ENCODE data around the gene RGS6. TPM values are rescaled to one million over a fixed set of nuclear protein-coding genes. Genes with fewer than 3 reads are reported as not detected.
"Not testable (repeated sequence)": the region's sequence is repeated elsewhere in the genome, so short reads cannot be mapped to it uniquely, and the experiment has no call there.

Gene RGS6
- polyA plus RNA-seq (2012; ENCODE audit: low read depth, missing spikeins) = 1.8 TPM

GRCh38 chr14:71932229-71932981, at the start of gene RGS6:
TSS of gene RGS6 (plus strand) at chr14:71932429.
- no peak for TF ChIP-seq PAX5 (IDR thresholded peaks at IDR 0.05; ENCODE audit: insufficient read depth, low read length, severe bottlenecking)
- DNase-seq (ENCODE audit: insufficient read length, low spot score) = peak; percentile 53
- FAIRE-seq = no peak

- no peak for TF ChIP-seq POU2F2 (IDR thresholded peaks at IDR 0.05; ENCODE audit: low read depth, low read length)
- no peak for DNase-seq (ENCODE audit: insufficient read length, low spot score)
- no peak for FAIRE-seq
These were observed 49.1 kb upstream of the RGS6 start for GRCh38 chr14:71883094-71883493.

- FAIRE-seq = no peak
- TF ChIP-seq POU2F2 (IDR thresholded peaks at IDR 0.05; ENCODE audit: low read depth, low read length) (no peak), SPI1 (IDR thresholded peaks at IDR 0.05; ENCODE audit: low read depth, low read length) (no peak), POLR2AphosphoS5 (IDR thresholded peaks at IDR 0.05; ENCODE audit: low read depth, low read length) (no peak), TAF1 (IDR thresholded peaks at IDR 0.05; ENCODE audit: low read depth, low read length) (no peak), PAX5 (IDR thresholded peaks at IDR 0.05; ENCODE audit: insufficient read depth, low read length, severe bottlenecking) (no peak), POLR2A (IDR thresholded peaks at IDR 0.05; ENCODE audit: low read depth, low read length) (no peak)
- no peak for DNase-seq (ENCODE audit: insufficient read length, low spot score)
These were observed 46.9 kb upstream of the RGS6 start for GRCh38 chr14:71885301-71885700.

- not testable (repeated sequence) for DNase-seq (ENCODE audit: insufficient read length, low spot score); FAIRE-seq
These were observed 44.4 kb upstream of the RGS6 start for GRCh38 chr14:71887802-71888201.

- FAIRE-seq (no peak), DNase-seq (ENCODE audit: insufficient read length, low spot score) (no peak)
- TF ChIP-seq SPI1 (IDR thresholded peaks at IDR 0.05; ENCODE audit: low read depth, low read length) (no peak), POLR2A (IDR thresholded peaks at IDR 0.05; ENCODE audit: low read depth, low read length) (no peak), POLR2AphosphoS5 (IDR thresholded peaks at IDR 0.05; ENCODE audit: low read depth, low read length) (no peak), PAX5 (IDR thresholded peaks at IDR 0.05; ENCODE audit: insufficient read depth, low read length, severe bottlenecking) (no peak), POU2F2 (IDR thresholded peaks at IDR 0.05; ENCODE audit: low read depth, low read length) (no peak), TAF1 (IDR thresholded peaks at IDR 0.05; ENCODE audit: low read depth, low read length) (no peak)
These were observed 41.7 kb upstream of the RGS6 start for GRCh38 chr14:71890541-71890940.

GRCh38 chr14:71891185-71891584, 41.0 kb upstream of the RGS6 start:
- FAIRE-seq = no peak
- TF ChIP-seq TAF1 (IDR thresholded peaks at IDR 0.05; ENCODE audit: low read depth, low read length) = no peak
- no peak for TF ChIP-seq POLR2AphosphoS5 (IDR thresholded peaks at IDR 0.05; ENCODE audit: low read depth, low read length)
- TF ChIP-seq POU2F2 (IDR thresholded peaks at IDR 0.05; ENCODE audit: low read depth, low read length) = no peak
- TF ChIP-seq POLR2A (IDR thresholded peaks at IDR 0.05; ENCODE audit: low read depth, low read length) = no peak
- TF ChIP-seq SPI1 (IDR thresholded peaks at IDR 0.05; ENCODE audit: low read depth, low read length) = no peak
- no peak for TF ChIP-seq PAX5 (IDR thresholded peaks at IDR 0.05; ENCODE audit: insufficient read depth, low read length, severe bottlenecking)
- DNase-seq (ENCODE audit: insufficient read length, low spot score) = no peak

- TF ChIP-seq POLR2AphosphoS5 (IDR thresholded peaks at IDR 0.05; ENCODE audit: low read depth, low read length) (no peak), TAF1 (IDR thresholded peaks at IDR 0.05; ENCODE audit: low read depth, low read length) (no peak), POLR2A (IDR thresholded peaks at IDR 0.05; ENCODE audit: low read depth, low read length) (no peak), SPI1 (IDR thresholded peaks at IDR 0.05; ENCODE audit: low read depth, low read length) (no peak), PAX5 (IDR thresholded peaks at IDR 0.05; ENCODE audit: insufficient read depth, low read length, severe bottlenecking) (no peak), POU2F2 (IDR thresholded peaks at IDR 0.05; ENCODE audit: low read depth, low read length) (no peak)
- no peak for DNase-seq (ENCODE audit: insufficient read length, low spot score)
- no peak for FAIRE-seq
These were observed 40.3 kb upstream of the RGS6 start for GRCh38 chr14:71891970-71892369.

- FAIRE-seq (no peak), DNase-seq (ENCODE audit: insufficient read length, low spot score) (no peak)
- TF ChIP-seq SPI1 (IDR thresholded peaks at IDR 0.05; ENCODE audit: low read depth, low read length) = no peak
- TF ChIP-seq TAF1 (IDR thresholded peaks at IDR 0.05; ENCODE audit: low read depth, low read length) = no peak
- no peak for TF ChIP-seq PAX5 (IDR thresholded peaks at IDR 0.05; ENCODE audit: insufficient read depth, low read length, severe bottlenecking)
- TF ChIP-seq POU2F2 (IDR thresholded peaks at IDR 0.05; ENCODE audit: low read depth, low read length) = no peak
- no peak for TF ChIP-seq POLR2A (IDR thresholded peaks at IDR 0.05; ENCODE audit: low read depth, low read length)
- TF ChIP-seq POLR2AphosphoS5 (IDR thresholded peaks at IDR 0.05; ENCODE audit: low read depth, low read length) = no peak
These were observed 27.2 kb upstream of the RGS6 start for GRCh38 chr14:71905031-71905430.

- DNase-seq (ENCODE audit: insufficient read length, low spot score) = no peak
- no peak for FAIRE-seq
- no peak for TF ChIP-seq PAX5 (IDR thresholded peaks at IDR 0.05; ENCODE audit: insufficient read depth, low read length, severe bottlenecking)
- no peak for TF ChIP-seq POLR2AphosphoS5 (IDR thresholded peaks at IDR 0.05; ENCODE audit: low read depth, low read length)
- no peak for TF ChIP-seq POLR2A (IDR thresholded peaks at IDR 0.05; ENCODE audit: low read depth, low read length)
- no peak for TF ChIP-seq SPI1 (IDR thresholded peaks at IDR 0.05; ENCODE audit: low read depth, low read length)
- no peak for TF ChIP-seq TAF1 (IDR thresholded peaks at IDR 0.05; ENCODE audit: low read depth, low read length)
These were observed 26.4 kb upstream of the RGS6 start for GRCh38 chr14:71905860-71906259.

- FAIRE-seq (no peak), DNase-seq (ENCODE audit: insufficient read length, low spot score) (no peak)
- TF ChIP-seq PAX5 (IDR thresholded peaks at IDR 0.05; ENCODE audit: insufficient read depth, low read length, severe bottlenecking) (no peak), POU2F2 (IDR thresholded peaks at IDR 0.05; ENCODE audit: low read depth, low read length) (no peak), TAF1 (IDR thresholded peaks at IDR 0.05; ENCODE audit: low read depth, low read length) (no peak), SPI1 (IDR thresholded peaks at IDR 0.05; ENCODE audit: low read depth, low read length) (no peak), POLR2A (IDR thresholded peaks at IDR 0.05; ENCODE audit: low read depth, low read length) (no peak), POLR2AphosphoS5 (IDR thresholded peaks at IDR 0.05; ENCODE audit: low read depth, low read length) (no peak)
These were observed 24.3 kb upstream of the RGS6 start for GRCh38 chr14:71907793-71908515.
